GM21447 (cell line): Measurements from ENCODE around the gene MYO10.

ENCODE experiments used
- ATAC-seq: cut with Tn5 transposase; IDR thresholded peaks from one replicate; pipeline ENCODE4 v1.9.1; 2021; ENCODE audit not compliant: unreplicated experiment

Gene MYO10

DNA sequence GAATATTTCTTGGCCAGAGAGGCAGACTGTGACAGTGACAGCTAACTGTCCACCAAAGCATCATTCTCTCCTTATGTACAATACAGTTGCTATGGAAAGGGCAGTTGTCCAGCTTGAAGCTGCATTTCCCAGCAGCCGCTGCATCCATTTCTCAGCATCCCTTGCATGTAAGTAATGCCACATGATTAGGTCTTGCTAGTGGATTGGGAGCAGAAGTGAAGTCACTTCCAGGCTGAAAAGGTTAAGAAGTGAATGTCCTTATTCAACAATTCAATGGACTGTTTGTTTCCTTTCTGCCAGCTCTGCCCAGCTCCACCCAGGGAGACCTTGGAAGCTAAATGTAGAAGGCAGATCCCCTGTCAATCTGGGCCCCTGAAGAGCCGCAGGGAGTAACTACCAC lies 293.2 kb downstream of the MYO10 start:
- ATAC-seq: no peak

DNA sequence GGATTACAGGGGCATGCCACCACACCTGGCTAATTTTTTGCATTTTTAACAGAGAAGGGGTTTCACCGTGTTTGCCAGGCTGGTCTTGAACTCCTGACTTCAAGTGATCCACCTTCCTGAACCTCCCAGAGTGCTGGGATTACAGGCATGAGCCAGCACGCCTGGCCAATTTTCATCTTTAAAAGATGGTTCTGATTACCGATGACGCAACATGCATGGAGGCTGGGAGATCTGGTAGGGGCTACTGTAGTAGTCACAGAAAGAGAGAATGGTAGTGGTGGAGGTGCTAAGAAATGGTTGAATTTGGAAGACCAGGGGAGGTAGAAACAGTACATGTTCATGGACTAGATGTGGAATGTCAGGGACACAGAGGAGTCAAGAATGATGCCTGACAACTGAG lies 296.9 kb downstream of the MYO10 start:
- ATAC-seq: no peak

DNA sequence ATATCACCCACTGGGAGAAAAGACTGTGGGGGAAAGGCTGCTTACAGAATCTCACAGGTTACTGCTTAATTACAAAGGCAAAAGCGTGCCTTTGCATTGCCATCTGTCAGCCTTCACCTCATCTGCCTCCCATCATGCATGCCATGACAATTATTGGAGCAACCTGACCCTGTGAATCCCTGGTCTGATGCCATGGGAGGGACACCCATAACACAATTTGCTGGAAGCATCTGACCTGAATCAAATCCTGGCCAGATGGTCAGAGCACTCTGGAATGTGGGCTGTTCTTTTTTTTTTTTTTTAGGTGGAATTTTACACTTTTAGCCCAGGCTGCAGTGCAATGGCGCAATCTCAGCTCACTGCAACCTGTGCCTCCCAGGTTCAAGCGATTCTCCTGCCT lies 307.7 kb downstream of the MYO10 start:
- no peak for ATAC-seq

DNA sequence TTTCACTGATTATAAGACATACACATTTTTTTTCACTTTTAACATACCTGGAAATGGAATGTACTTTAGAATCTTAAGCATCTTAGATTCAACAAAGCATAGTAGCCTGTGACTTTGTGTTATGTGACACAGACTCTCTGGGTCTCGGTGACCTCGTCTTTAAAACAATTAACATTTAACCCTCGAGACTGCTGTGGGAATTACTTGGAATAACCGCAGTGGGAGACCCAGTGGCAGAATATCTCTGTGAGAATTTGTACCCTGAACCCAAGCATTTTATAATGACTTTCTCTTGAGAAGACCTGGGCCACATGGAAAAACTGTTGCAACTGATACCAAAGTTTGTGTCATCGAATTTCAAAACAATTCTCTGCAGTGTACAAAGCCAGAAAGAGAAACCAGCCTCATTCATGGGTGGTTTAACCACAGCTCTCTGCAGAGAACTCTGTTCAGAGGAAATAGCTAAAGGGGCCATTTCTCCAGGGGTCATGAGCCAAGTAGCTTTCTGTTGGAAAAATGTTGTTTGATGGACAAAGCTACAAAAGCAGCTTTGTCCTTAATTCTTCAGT lies 309.3 kb downstream of the MYO10 start:
- no peak for ATAC-seq

DNA sequence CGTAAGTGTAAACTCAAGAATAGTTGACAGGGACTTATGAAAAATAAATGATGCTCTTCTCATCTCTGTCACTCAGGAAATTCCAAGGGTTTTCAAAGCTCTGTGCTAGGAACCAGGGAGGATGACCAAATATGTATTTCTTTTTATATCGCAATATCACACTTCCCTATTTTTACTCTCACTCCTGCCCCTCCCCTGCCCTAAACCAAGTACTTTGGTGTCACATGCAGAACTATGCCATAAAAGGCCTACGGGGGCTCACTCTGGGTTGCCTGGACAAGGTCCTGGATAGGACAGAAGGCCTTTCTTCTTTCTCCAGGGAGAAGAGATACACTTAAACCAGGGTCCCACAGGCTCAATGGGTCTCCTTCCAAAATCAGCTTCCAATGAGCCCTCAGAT lies 311.0 kb downstream of the MYO10 start:
- ATAC-seq: no peak

DNA sequence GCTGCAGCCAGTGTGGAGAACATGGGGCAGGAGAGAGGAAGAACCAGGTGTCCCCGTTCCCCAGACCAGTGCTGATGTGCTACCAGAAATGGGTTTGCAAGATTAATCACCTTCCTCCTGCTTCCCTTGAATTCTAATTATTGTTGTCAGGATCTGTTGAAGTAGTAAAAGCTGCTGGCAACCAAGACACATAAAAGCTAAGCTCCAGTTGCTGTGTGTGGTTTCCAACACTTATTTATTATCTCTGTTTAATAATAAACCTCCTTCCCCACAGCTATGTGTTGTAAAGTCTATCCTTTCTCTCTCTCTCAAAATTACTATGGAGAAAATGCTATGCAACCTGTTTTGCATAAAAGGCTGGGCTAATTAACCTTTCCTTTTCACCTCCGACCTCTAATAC lies 317.0 kb downstream of the MYO10 start:
- no peak for ATAC-seq

DNA sequence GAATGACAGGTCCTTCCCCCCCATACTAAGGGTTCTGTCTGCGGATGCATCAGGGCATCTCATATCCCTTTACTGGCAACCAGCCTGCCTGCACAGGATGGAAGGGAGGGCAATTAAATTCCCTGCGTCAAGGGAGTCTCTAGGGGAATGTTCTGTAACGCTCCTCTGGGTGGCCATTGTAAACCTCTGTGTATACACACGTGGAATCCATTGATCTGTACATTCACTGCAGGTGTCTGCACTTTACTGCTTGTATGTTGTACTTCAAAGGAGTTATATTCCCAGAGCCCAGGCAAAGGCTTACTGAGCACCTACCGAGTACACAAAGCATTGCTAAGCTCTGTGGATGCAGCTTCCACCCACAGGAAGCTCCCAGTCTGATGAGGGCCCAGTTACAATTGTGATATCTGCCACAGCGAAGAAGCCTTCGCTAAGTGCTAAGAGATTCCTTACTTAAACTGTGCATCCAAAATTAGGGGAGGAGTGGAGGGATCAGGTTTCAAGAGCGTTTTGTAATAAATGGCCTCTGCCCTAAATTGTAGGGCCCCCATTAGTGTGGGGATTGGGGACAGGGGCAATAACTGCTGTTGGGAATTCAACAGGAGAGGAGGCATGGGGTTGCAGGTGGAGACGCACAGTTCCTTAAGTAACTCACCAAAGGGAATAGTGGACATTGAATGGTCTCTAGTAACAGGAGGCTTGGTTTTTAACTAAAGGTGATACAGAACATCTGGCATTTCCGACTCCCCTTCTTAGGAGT lies 317.8 kb downstream of the MYO10 start:
- ATAC-seq: no peak

DNA sequence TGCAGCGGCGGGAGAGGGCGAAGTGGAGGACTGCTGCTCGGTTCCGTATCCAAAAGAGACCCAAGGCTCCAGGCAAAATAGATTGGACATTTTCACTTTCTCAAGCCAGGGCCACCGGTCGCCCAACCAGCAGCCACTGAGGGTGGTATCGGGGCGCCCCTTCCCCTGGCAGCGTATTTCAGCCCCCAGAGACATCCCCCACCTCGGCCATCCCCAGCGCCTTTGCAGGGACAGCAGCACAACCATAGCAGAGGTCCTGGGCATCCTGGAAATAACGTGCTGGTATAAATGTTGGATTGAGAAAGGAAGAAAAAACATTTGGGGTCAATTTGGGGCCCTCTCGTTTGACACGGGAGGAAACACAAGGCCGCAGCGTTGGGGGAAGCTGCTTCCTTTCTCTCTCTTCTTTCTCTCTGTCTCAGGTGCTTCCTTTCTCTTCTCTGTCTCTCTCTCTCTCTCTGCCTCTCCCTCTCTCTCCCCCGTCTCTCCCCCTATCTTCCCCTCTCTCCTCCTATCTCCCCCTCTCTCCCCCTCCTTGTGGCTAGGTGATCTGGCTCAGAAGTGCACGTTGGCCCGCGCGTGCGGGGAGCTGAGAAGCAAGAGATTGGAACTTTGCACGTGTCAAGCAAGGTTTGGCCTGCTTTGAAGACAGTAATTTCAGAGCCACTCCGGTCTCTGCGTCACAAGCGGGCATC lies 318.7 kb downstream of the MYO10 start:
- ATAC-seq: no peak

DNA sequence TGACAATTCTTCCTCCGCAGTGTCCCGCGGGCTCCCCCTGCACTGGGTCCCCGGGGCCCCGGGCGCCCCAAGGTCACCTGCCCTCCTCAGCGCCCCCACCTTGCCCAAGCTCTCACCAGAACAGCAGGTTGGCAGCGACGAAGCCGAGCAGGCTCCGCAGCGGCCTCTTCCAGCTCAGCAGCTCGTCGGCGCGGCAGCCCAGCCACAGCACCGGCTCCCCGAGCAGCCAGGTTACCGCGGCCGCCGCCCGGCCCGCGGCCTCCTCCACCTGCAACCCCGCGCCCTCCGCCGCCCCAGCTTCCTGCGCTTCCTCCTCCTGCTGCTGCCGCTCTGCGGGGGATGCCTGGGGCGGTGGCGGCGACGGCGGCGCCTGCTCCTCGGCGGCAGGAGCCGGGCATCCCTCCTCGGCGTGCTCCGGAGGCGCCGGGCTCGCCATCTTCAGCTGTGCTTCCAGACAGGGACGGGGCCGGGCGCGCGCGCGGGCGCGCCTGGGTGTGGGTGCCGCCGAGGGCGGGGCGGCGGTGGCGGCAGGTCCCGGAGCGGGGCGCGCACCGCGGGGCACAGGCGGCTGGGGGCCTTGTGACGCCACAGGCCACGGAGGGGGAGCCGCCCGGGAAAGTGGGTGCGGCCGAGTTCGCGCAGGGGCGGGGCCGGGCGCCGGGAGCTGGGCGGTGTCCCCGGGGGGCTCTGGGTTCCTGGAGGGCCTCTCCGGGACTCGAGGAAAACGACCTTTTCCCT lies 319.4 kb downstream of the MYO10 start, which contains the start of gene RETREG1:
Gene RETREG1, minus strand, starts transcription at position 462 of the 738 bp plus-strand sequence. Its CDS starts 26 bp downstream, at position 436.
- ATAC-seq: peak; percentile 50

DNA sequence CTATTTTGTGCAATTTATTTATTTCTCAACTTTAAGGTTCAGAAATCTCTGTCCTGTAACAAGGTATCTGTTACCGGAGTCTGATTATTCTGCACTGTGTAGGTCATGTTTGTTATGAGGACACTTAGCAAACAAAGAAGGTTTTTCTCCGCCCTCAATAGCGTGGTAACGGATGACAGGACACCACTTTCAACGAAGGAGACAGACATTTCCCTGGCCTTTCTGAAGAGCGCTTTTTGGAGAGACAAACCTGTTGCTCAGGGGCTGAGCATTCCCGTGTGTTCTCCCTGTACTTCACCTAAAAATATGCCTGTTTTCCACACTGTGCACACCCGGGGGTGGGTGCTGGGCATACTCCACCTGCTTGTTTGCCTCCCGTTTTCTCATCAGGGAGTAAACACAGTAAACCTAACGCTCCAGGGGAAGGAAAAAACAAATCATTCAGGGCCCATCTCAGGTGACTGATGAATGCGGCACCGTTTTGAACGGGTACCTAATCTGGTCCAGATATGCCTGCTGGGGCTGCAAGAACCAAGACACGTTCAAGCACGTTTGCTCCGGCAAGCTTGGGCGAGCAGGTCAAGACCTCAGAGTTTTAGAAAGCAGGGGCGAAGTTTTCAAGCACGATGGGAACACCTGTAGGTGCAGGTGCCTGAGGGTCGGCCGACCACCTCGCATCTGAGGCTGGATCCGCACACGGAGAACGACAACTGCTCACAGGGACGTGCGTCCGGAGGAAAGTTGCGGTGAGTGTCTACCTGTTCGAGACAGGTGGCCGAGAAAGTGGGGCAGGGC lies 320.1 kb downstream of the MYO10 start:
- ATAC-seq: no peak

DNA sequence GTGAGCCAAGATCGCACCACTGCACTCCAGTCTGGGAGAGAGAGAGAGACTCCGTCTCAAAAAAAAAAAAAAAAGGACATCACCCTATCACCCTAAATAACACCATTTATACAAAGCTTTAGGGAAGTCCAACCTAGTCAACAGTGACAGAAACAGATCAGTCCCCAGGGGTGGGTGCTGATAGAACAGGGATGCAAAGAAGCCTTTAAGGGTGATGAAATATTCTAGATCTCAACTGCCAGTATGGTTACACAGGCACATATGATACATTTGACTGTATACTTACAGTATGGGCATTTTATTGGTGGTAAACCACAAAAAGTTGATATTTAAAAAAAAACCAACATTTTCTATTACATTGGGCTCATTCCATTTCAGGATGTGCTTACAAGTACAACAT lies 324.1 kb downstream of the MYO10 start:
- ATAC-seq: no peak
